Umbilical cord (tissue), 2 donors: ENCODE measurements around the gene RGS2. TPM values are rescaled to one million over a fixed set of nuclear protein-coding genes. Genes with fewer than 3 reads are reported as not detected.

Experiments used
- DNase-seq: peaks from one replicate; pipeline ENCODE4 v3.0.0-alpha.2; 2015; ENCODE audit warnings: low spot score
- total RNA-seq: library from RNA; depleted of rRNA; stranded (reverse); fragments of >200 nt; gene quantifications from one replicate; pipeline ENCODE4 v1.2.3, GENCODE V29; 2014; ENCODE audit warnings: low replicate concordance; ENCODE audit not compliant: insufficient read depth

Gene RGS2
- total RNA-seq, 1 donor from 2014 or later: 294 TPM

- no peak for DNase-seq
These were observed 12.8 kb upstream of the RGS2 start for GRCh38 chr1:192795916-192796618.

GRCh38 chr1:192797143-192797542 is 11.7 kb upstream of the RGS2 start:
- no peak for DNase-seq

- DNase-seq: no peak
These were observed 10.9 kb upstream of the RGS2 start for GRCh38 chr1:192797891-192798290.

- DNase-seq: no peak
These were observed 7.4 kb upstream of the RGS2 start for GRCh38 chr1:192801451-192801850.

- no peak for DNase-seq
These were observed 6.4 kb upstream of the RGS2 start for GRCh38 chr1:192802406-192802805.

- no peak for DNase-seq
These were observed 5.3 kb upstream of the RGS2 start for GRCh38 chr1:192803501-192803900.

- DNase-seq: peak; percentile 71
These were observed 3.0 kb upstream of the RGS2 start for GRCh38 chr1:192805832-192806323.

- DNase-seq: peak; percentile 76
These were observed 1.4 kb upstream of the RGS2 start for GRCh38 chr1:192807211-192808162.

GRCh38 chr1:192808163-192808517 is 699 bp upstream of the RGS2 start:
- peak; percentile 41 for DNase-seq

- peak; percentile 62 for DNase-seq
These were observed 741 bp downstream of the RGS2 start for GRCh38 chr1:192809307-192810252.

- DNase-seq: peak; percentile 66
These were observed 1.5 kb downstream of the RGS2 start for GRCh38 chr1:192810253-192810880.

GRCh38 chr1:192811006-192811405 is 2.2 kb downstream of the RGS2 start:
- DNase-seq: no peak

- no peak for DNase-seq
These were observed 2.9 kb downstream of the RGS2 start for GRCh38 chr1:192811594-192812239.

GRCh38 chr1:192812420-192813209 is 3.8 kb downstream of the RGS2 start:
- DNase-seq: no peak

- DNase-seq: no peak
These were observed 6.0 kb downstream of the RGS2 start for GRCh38 chr1:192814805-192815204.

- no peak for DNase-seq
These were observed 8.4 kb downstream of the RGS2 start for GRCh38 chr1:192817246-192817645.

- no peak for DNase-seq
These were observed 12.5 kb downstream of the RGS2 start for GRCh38 chr1:192821296-192821695.

GRCh38 chr1:192824511-192824910 is 15.7 kb downstream of the RGS2 start:
- DNase-seq: no peak

- no peak for DNase-seq
These were observed 18.1 kb downstream of the RGS2 start for GRCh38 chr1:192826791-192827546.
